Measurements from ENCODE around the gene MPPED2. TPM values are rescaled to one million over a fixed set of nuclear protein-coding genes. Genes with fewer than 3 reads are reported as not detected.
A peak's percentile ranks its signal among the peaks of the same experiment; 100 is the strongest.

The MPPED2 gene
- total and polyA plus RNA-seq, 2 of the 13 experiments (the other 11 are each of a cell fraction or from before 2014, with no cell fraction given) = not detected

DNA sequence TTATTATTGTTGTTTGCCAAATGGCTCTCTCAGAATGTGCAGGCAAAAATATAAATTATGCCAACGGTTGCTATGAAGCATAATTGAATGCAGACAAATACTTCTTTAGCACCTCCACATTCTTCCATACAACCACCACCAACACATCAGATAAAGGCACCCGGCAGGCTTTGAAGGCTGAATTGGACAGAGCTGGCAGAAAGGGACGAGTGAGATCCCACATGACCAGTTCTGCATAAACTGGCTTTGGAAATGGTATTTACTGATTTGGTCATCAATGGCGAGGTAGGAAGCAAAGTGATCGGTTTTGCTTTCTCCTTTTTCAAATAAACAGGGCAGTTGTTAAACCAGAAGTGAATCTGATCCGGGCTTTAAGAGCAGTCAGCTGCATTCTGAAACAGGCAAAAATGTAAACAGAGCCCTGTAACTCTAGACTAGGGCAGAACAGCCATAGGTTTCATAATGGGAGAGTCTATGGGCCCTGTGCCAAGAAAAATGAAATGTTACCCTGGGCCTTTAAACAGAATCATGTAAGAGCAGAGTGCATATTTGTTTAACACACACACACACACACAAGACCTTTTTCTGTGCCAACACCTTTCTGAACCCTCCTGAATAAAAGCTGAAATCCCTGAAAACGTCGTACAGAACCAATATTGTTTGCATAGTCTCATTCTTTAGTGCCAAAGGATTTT is 97.7 kb downstream of the MPPED2 start (continued):
- TF ChIP-seq, protein P1, sequence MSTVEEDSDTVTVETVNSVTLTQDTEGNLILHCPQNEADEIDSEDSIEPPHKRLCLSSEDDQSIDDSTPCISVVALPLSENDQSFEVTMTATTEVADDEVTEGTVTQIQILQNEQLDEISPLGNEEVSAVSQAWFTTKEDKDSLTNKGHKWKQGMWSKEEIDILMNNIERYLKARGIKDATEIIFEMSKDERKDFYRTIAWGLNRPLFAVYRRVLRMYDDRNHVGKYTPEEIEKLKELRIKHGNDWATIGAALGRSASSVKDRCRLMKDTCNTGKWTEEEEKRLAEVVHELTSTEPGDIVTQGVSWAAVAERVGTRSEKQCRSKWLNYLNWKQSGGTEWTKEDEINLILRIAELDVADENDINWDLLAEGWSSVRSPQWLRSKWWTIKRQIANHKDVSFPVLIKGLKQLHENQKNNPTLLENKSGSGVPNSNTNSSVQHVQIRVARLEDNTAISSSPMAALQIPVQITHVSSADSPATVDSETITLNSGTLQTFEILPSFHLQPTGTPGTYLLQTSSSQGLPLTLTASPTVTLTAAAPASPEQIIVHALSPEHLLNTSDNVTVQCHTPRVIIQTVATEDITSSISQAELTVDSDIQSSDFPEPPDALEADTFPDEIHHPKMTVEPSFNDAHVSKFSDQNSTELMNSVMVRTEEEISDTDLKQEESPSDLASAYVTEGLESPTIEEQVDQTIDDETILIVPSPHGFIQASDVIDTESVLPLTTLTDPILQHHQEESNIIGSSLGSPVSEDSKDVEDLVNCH (CRISPR knock-in tag; IDR thresholded peaks at IDR 0.05) = no peak
- TF ChIP-seq, protein P2, sequence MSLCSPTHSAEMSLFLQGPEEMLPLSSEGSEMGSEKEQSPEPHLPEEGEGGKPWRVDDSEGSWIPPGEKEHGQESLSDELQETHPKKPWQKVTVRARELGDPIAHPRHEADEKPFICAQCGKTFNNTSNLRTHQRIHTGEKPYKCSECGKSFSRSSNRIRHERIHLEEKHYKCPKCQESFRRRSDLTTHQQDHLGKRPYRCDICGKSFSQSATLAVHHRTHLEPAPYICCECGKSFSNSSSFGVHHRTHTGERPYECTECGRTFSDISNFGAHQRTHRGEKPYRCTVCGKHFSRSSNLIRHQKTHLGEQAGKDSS (CRISPR knock-in tag; IDR thresholded peaks at IDR 0.05; ENCODE audit: borderline replicate concordance, low read depth) = no peak
- peak; percentile 64 for TF ChIP-seq NCOA2 (CRISPR knock-in tag; IDR thresholded peaks at IDR 0.05)
- peak; percentile 97 for TF ChIP-seq NFIC (IDR thresholded peaks at IDR 0.05; ENCODE audit: low read length)
- no peak for TF ChIP-seq CENPX (CRISPR knock-in tag; IDR thresholded peaks at IDR 0.05)
- no peak for TF ChIP-seq CCDC6 (CRISPR knock-in tag; IDR thresholded peaks at IDR 0.05)
- TF ChIP-seq, protein P3, sequence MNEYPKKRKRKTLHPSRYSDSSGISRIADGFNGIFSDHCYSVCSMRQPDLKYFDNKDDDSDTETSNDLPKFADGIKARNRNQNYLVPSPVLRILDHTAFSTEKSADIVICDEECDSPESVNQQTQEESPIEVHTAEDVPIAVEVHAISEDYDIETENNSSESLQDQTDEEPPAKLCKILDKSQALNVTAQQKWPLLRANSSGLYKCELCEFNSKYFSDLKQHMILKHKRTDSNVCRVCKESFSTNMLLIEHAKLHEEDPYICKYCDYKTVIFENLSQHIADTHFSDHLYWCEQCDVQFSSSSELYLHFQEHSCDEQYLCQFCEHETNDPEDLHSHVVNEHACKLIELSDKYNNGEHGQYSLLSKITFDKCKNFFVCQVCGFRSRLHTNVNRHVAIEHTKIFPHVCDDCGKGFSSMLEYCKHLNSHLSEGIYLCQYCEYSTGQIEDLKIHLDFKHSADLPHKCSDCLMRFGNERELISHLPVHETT (CRISPR knock-in tag; conservative IDR thresholded peaks at IDR 0.05) = no peak
- TF ChIP-seq, protein P4, sequence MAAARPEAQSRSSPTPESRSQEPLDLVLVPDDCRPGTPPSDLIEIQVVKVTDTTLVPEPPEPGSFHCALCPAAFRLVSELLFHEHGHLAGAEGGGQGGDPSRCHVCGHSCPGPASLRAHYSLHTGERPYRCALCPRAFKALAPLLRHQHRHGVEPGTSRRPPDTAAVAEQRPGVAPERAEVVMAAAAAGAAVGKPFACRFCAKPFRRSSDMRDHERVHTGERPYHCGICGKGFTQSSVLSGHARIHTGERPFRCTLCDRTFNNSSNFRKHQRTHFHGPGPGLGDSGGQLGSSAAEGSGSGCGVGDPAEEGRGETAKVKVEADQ (CRISPR knock-in tag; IDR thresholded peaks at IDR 0.05; ENCODE audit: borderline replicate concordance) = no peak
- no peak for TF ChIP-seq ZNF326 (CRISPR knock-in tag; IDR thresholded peaks at IDR 0.05; ENCODE audit: borderline replicate concordance)
- TF ChIP-seq ZNF577 (CRISPR knock-in tag; IDR thresholded peaks at IDR 0.05; ENCODE audit: borderline replicate concordance, low read depth) = no peak
- TF ChIP-seq ZNF333 (CRISPR knock-in tag; IDR thresholded peaks at IDR 0.05; ENCODE audit: borderline replicate concordance) = no peak
- TF ChIP-seq NFYB (CRISPR knock-in tag; IDR thresholded peaks at IDR 0.05) = no peak
- TF ChIP-seq ZNF530 (CRISPR knock-in tag; IDR thresholded peaks at IDR 0.05; ENCODE audit: low read depth) = no peak
- TF ChIP-seq, protein P5, sequence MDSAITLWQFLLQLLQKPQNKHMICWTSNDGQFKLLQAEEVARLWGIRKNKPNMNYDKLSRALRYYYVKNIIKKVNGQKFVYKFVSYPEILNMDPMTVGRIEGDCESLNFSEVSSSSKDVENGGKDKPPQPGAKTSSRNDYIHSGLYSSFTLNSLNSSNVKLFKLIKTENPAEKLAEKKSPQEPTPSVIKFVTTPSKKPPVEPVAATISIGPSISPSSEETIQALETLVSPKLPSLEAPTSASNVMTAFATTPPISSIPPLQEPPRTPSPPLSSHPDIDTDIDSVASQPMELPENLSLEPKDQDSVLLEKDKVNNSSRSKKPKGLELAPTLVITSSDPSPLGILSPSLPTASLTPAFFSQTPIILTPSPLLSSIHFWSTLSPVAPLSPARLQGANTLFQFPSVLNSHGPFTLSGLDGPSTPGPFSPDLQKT (CRISPR knock-in tag; IDR thresholded peaks at IDR 0.05; ENCODE audit: borderline replicate concordance) = no peak
- TF ChIP-seq, protein P6, sequence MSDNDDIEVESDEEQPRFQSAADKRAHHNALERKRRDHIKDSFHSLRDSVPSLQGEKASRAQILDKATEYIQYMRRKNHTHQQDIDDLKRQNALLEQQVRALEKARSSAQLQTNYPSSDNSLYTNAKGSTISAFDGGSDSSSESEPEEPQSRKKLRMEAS (IDR thresholded peaks at IDR 0.05) = no peak
- no peak for TF ChIP-seq JUND (CRISPR knock-in tag; IDR thresholded peaks at IDR 0.05)
- no peak for TF ChIP-seq ZFP36L1 (CRISPR knock-in tag; IDR thresholded peaks at IDR 0.05)
- TF ChIP-seq FOXJ3 (CRISPR knock-in tag; IDR thresholded peaks at IDR 0.05; ENCODE audit: borderline replicate concordance) = peak; percentile 76; the same call in 1 of the 2 replicates
- no peak for TF ChIP-seq GATA4 (IDR thresholded peaks at IDR 0.05; ENCODE audit: borderline replicate concordance, low read depth)
- no peak for TF ChIP-seq ZNF569 (CRISPR knock-in tag; IDR thresholded peaks at IDR 0.05; ENCODE audit: borderline replicate concordance)
- TF ChIP-seq ZNF841 (CRISPR knock-in tag; IDR thresholded peaks at IDR 0.05; ENCODE audit: borderline replicate concordance) = no peak
- no peak for TF ChIP-seq RFX1 (IDR thresholded peaks at IDR 0.05)
- TF ChIP-seq SMYD3 (CRISPR knock-in tag; IDR thresholded peaks at IDR 0.05) = no peak
- no peak for TF ChIP-seq TAF1 (CRISPR knock-in tag; IDR thresholded peaks at IDR 0.05)
- TF ChIP-seq ZC3H13 (CRISPR knock-in tag; IDR thresholded peaks at IDR 0.05) = no peak
